PC-3 (cell line): ENCODE data around the gene HM13.

Source experiments
- CTCF ChIP-seq: fragments of 300-600 bp; sonication (generic); conservative IDR thresholded peaks from 2 replicates; pipeline ENCODE4 v1.5.1; 2017; ENCODE audit warnings: antibody characterized with exemption, low read depth, mild to moderate bottlenecking, low read length
- EZH2 ChIP-seq: fragments of 300-600 bp; sonication (generic); IDR thresholded peaks from one replicate; pipeline ENCODE4 v1.6.1; 2017; ENCODE audit warnings: antibody characterized with exemption, mild to moderate bottlenecking, low read length; ENCODE audit not compliant: unreplicated experiment
- EZH2phosphoT487 ChIP-seq: fragments of 300-600 bp; sonication (generic); IDR thresholded peaks from 2 replicates; pipeline ENCODE4 v1.6.1; 2018; ENCODE audit warnings: mild to moderate bottlenecking, antibody characterized with exemption, low read length, borderline replicate concordance

- TF ChIP-seq CTCF (no peak), EZH2phosphoT487 (no peak), EZH2 (no peak)
These were observed 81.1 kb downstream of the HM13 start for GRCh38 chr20:31595380-31595653.
